NCI-H1417 (cell line): ENCODE measurements around the gene TPRG1.

Experiments used
- DNase-seq, 3 experiments: peaks; one replicate each; lab custom pipeline; 2025; lab: John Stamatoyannopoulos, UW

Gene TPRG1

GRCh38 chr3:189171707-189172106 is at the start of gene TPRG1:
Gene TPRG1, plus strand, starts transcription at chr3:189171971. Its CDS starts 35,414 bp downstream, at chr3:189207385.
- DNase-seq = no peak

- DNase-seq = no peak
These were observed 49.7 kb upstream of the TPRG1 start for GRCh38 chr3:189122110-189122509.

GRCh38 chr3:189122526-189123205 is 49.1 kb upstream of the TPRG1 start:
- peak in 1 of 3 experiments; percentile 37 for DNase-seq

- no peak for DNase-seq
These were observed 48.0 kb upstream of the TPRG1 start for GRCh38 chr3:189123595-189124387.

GRCh38 chr3:189132231-189132671 is 39.5 kb upstream of the TPRG1 start:
- DNase-seq = no peak

GRCh38 chr3:189132839-189133238 is 38.9 kb upstream of the TPRG1 start:
- no peak for DNase-seq

GRCh38 chr3:189133768-189134167 is 38.0 kb upstream of the TPRG1 start:
- DNase-seq = no peak

- DNase-seq = peak in 1 of 3 experiments; percentile 11
These were observed 34.4 kb upstream of the TPRG1 start for GRCh38 chr3:189137416-189137815.

GRCh38 chr3:189138901-189139610 is 32.7 kb upstream of the TPRG1 start:
- peak in 1 of 3 experiments; percentile 41 for DNase-seq

GRCh38 chr3:189139611-189139940 is 32.2 kb upstream of the TPRG1 start:
- DNase-seq = peak in 1 of 3 experiments; percentile 29

GRCh38 chr3:189142527-189142926 is 29.2 kb upstream of the TPRG1 start:
- DNase-seq = no peak

- DNase-seq = no peak
These were observed 28.4 kb upstream of the TPRG1 start for GRCh38 chr3:189143321-189143720.

GRCh38 chr3:189143771-189144170 is 28.0 kb upstream of the TPRG1 start:
- no peak for DNase-seq

- DNase-seq = peak in 2 of 3 experiments; percentile 44 to 73
These were observed 27.1 kb upstream of the TPRG1 start for GRCh38 chr3:189144645-189145044.

- peak in 1 of 3 experiments; percentile 10 for DNase-seq
These were observed 24.9 kb upstream of the TPRG1 start for GRCh38 chr3:189146848-189147247.

GRCh38 chr3:189148081-189148507 is 23.7 kb upstream of the TPRG1 start:
- peak; percentile 38 to 79 (median 63) for DNase-seq

- DNase-seq = no peak
These were observed 22.6 kb upstream of the TPRG1 start for GRCh38 chr3:189149203-189149602.

GRCh38 chr3:189157232-189158007 is 14.4 kb upstream of the TPRG1 start:
- no peak for DNase-seq

GRCh38 chr3:189158034-189158433 is 13.7 kb upstream of the TPRG1 start:
- DNase-seq = no peak

- no peak for DNase-seq
These were observed 11.1 kb upstream of the TPRG1 start for GRCh38 chr3:189160519-189161309.

- no peak for DNase-seq
These were observed 6.6 kb upstream of the TPRG1 start for GRCh38 chr3:189165092-189165612.
